ENCODE results near the gene GPRASP3.
A peak's percentile ranks its signal among the peaks of the same experiment; 100 is the strongest.

GPRASP3 gene

GRCh38 chrX:102765809-102766208, 45.3 kb downstream of the GPRASP3 start:
- no peak for DNase-seq

GRCh38 chrX:102767287-102767686, 46.7 kb downstream of the GPRASP3 start:
- no peak for DNase-seq

GRCh38 chrX:102768987-102769761, 48.6 kb downstream of the GPRASP3 start:
- DNase-seq: peak; percentile 65

All from DMS79 (cell line).